Stomach smooth muscle (tissue), 2 donors: ENCODE data around the gene PALLD.

Experiments used
- H3K27ac ChIP-seq: one replicate; pipeline ENCODE4 v1.7.0; 2013; ENCODE audit warnings: mild to moderate bottlenecking, low read length, inconsistent platforms
- H3K27me3 ChIP-seq, 2 donors: one replicate each; pipeline ENCODE4 v1.7.0; 2013; ENCODE audit warnings: low read length in 2 of 2; ENCODE audit not compliant: insufficient read depth in 2 of 2, control insufficient read depth in 1 of 2
- H3K36me3 ChIP-seq, 2 donors: one replicate each; pipeline ENCODE4 v1.7.0; 2013; ENCODE audit warnings: low read length in 2 of 2; ENCODE audit not compliant: control insufficient read depth in 2 of 2, insufficient read depth in 2 of 2
- H3K4me1 ChIP-seq: one replicate; pipeline ENCODE4 v1.7.0; 2013; ENCODE audit warnings: low read length; ENCODE audit not compliant: control insufficient read depth, insufficient read depth
- H3K4me3 ChIP-seq, 2 donors: one replicate each; pipeline ENCODE4 v1.7.0; 2013; ENCODE audit warnings: low read length in 2 of 2
- H3K9ac ChIP-seq, 2 donors: one replicate each; pipeline ENCODE4 v1.7.0; 2013; ENCODE audit warnings: low read length in 2 of 2, mild to moderate bottlenecking in 1 of 2
- H3K9me3 ChIP-seq, 2 donors: one replicate each; pipeline ENCODE4 v1.7.0; 2013; ENCODE audit warnings: low read length in 2 of 2; ENCODE audit not compliant: control insufficient read depth in 2 of 2
- donor health status: healthy.
- donor health status: Pancreatic carcinoma.

PALLD gene

GRCh38 chr4:168629566-168629965, 132.7 kb downstream of the PALLD start:
- Histone ChIP-seq H3K36me3 (no peaks in the 10 kb centered on the region), H3K4me1 (peaks cover 18% of the 10 kb centered on the region), H3K9me3 (no peaks in the 10 kb centered on the region), H3K9ac (no peak overlapping the region), H3K27me3 (no peaks in the 10 kb centered on the region), H3K27ac (no peak overlapping the region), H3K4me3 (no peak overlapping the region)

GRCh38 chr4:168630445-168631187, 133.8 kb downstream of the PALLD start:
- peak overlapping the region; percentile 84 to 88 for H3K4me3 ChIP-seq
- H3K27me3 ChIP-seq = no peaks in the 10 kb centered on the region
- no peaks in the 10 kb centered on the region for H3K9me3 ChIP-seq
- peak overlapping the region; percentile 60 to 69 for H3K9ac ChIP-seq
- H3K36me3 ChIP-seq = no peaks in the 10 kb centered on the region
- peaks cover 18% of the 10 kb centered on the region for H3K4me1 ChIP-seq
- H3K27ac ChIP-seq = peak overlapping the region; percentile 46

- H3K27ac ChIP-seq = peak overlapping the region; percentile 46
- H3K36me3 ChIP-seq = no peaks in the 10 kb centered on the region
- H3K9me3 ChIP-seq = no peaks in the 10 kb centered on the region
- no peaks in the 10 kb centered on the region for H3K27me3 ChIP-seq
- peaks cover 23% of the 10 kb centered on the region for H3K4me1 ChIP-seq
- H3K9ac ChIP-seq = peak overlapping the region; percentile 69 to 72
- H3K4me3 ChIP-seq = peak overlapping the region; percentile 84 to 88
These were observed 134.7 kb downstream of the PALLD start for GRCh38 chr4:168631241-168632162.

- peak overlapping the region in 1 of 2 donors; percentile 59 for H3K9ac ChIP-seq
- peaks cover 23% of the 10 kb centered on the region for H3K4me1 ChIP-seq
- H3K27ac ChIP-seq = no peak overlapping the region
- no peaks in the 10 kb centered on the region for H3K9me3 ChIP-seq
- peak overlapping the region; percentile 84 to 88 for H3K4me3 ChIP-seq
- H3K27me3 ChIP-seq = no peaks in the 10 kb centered on the region
- no peaks in the 10 kb centered on the region for H3K36me3 ChIP-seq
These were observed 135.5 kb downstream of the PALLD start for GRCh38 chr4:168632301-168632725.

- H3K27me3 ChIP-seq = no peaks in the 10 kb centered on the region
- H3K9me3 ChIP-seq = no peaks in the 10 kb centered on the region
- H3K27ac ChIP-seq = no peak overlapping the region
- H3K4me3 ChIP-seq = peak overlapping the region; percentile 84 to 88
- peaks cover 23% of the 10 kb centered on the region for H3K4me1 ChIP-seq
- H3K36me3 ChIP-seq = no peaks in the 10 kb centered on the region
- peak overlapping the region in 1 of 2 donors; percentile 22 for H3K9ac ChIP-seq
These were observed 136.2 kb downstream of the PALLD start for GRCh38 chr4:168633064-168633463.

- H3K27ac ChIP-seq = no peak overlapping the region
- H3K36me3 ChIP-seq = no peaks in the 10 kb centered on the region
- no peaks in the 10 kb centered on the region for H3K27me3 ChIP-seq
- H3K9ac ChIP-seq = no peak overlapping the region
- H3K4me3 ChIP-seq = peak overlapping the region in 1 of 2 donors; percentile 84
- peaks cover 23% of the 10 kb centered on the region for H3K4me1 ChIP-seq
- no peaks in the 10 kb centered on the region for H3K9me3 ChIP-seq
These were observed 136.6 kb downstream of the PALLD start for GRCh38 chr4:168633496-168633895.

- Histone ChIP-seq H3K27me3 (no peaks in the 10 kb centered on the region), H3K9me3 (no peaks in the 10 kb centered on the region), H3K36me3 (no peaks in the 10 kb centered on the region), H3K4me1 (peaks cover 23% of the 10 kb centered on the region), H3K27ac (no peak overlapping the region), H3K4me3 (peak overlapping the region in 1 of 2 donors; percentile 3), H3K9ac (no peak overlapping the region)
These were observed 137.5 kb downstream of the PALLD start for GRCh38 chr4:168634276-168634802.

GRCh38 chr4:168636040-168636439, 139.2 kb downstream of the PALLD start:
- Histone ChIP-seq H3K9ac (no peak overlapping the region), H3K4me3 (no peak overlapping the region), H3K27me3 (no peaks in the 10 kb centered on the region), H3K9me3 (no peaks in the 10 kb centered on the region), H3K36me3 (no peaks in the 10 kb centered on the region), H3K4me1 (peaks cover 23% of the 10 kb centered on the region), H3K27ac (no peak overlapping the region)

- Histone ChIP-seq H3K4me3 (peak overlapping the region in 1 of 2 donors; percentile 29), H3K9ac (no peak overlapping the region), H3K36me3 (no peaks in the 10 kb centered on the region), H3K27me3 (no peaks in the 10 kb centered on the region), H3K27ac (peak overlapping the region; percentile 31), H3K4me1 (peaks cover 23% of the 10 kb centered on the region), H3K9me3 (no peaks in the 10 kb centered on the region)
These were observed 139.8 kb downstream of the PALLD start for GRCh38 chr4:168636506-168637196.
